ENCODE measurements around the gene MGMT.

The MGMT gene

DNA sequence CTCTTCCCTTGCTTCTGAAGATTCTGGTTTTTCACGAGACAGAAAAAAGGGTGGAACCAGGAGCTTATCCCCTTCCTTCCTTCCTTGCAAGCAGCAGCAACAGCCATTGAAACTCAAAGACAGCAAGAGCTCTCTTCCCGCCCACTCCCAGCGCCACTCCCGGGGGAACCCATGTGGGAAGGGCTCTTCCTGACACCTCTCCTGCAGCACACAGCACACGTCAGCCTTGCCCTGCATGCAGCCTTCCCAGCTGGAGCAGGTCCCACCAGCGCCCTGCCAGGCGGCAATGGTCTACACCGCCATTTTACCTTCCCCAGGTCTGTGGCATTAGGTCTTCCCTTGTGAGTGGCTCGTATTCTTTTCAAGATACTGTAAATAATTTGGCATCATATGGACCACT is 161.8 kb downstream of the MGMT start:
- H3K4me3 ChIP-seq (ENCODE audit: low read length), result no peak overlapping the region
- no peak for DNase-seq (ENCODE audit: low read depth, low spot score)

- H3K4me3 ChIP-seq (ENCODE audit: low read length), result no peak overlapping the region
- no peak for DNase-seq (ENCODE audit: low read depth, low spot score)
Measured at GRCh38 chr10:129629911-129630310, 162.9 kb downstream of the MGMT start.

DNA sequence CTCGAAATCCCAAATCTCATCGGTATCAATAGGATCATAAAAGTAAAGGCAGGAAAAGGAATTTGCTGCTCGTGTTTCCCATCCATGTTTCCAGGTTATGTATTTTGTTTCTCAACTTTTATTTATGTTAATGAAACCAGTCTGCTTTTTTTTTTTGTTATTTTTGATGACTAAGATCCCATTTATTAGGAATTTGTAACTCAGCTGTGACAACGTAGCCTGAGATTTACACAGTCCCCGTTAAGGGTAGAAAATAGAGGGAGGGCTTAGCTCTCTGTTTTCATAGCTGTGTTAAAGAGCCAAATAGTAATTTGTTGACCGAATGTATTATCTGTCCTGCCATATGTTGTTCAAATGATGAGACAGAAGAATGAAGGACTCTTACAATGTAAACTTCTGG is 164.0 kb downstream of the MGMT start:
- DNase-seq (ENCODE audit: low read depth, low spot score), result no peak
- H3K4me3 ChIP-seq (ENCODE audit: low read length), result no peak overlapping the region

DNA sequence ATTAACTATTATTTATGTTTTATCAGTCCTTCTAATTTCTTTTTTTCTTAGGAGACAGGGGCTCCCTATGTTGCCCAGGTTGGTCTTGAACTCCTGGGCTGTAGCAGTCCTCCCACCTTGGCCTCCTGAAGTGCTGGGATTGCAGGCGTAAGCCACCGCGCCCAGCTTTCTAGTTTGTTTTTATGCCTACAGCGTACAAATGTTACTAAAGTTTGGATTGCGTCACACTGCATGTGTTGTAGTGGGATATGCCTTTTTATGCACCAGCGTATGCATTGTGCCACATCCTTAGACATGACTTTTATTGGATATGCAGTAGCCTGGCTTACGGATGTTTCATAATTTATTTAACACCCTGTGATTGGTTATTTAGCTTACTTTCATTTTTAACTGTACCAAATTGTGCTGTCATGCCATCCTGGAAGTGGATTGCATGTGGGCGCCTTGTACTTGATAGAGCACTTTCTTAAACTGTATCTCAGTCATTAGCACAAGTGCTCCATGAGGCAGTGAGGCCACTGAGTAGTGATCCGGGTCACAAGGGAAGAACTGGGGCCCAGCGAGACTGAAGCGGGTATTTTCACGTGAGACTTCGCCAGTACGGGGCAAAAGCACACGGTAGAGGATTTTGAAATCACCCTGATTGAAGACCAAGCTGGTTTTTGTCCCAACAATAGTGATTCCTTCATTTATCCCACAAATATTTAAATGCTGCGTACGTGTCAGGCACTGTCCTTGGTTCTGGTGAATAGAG is 165.0 kb downstream of the MGMT start:
- no peak for DNase-seq (ENCODE audit: low read depth, low spot score)
- H3K4me3 ChIP-seq (ENCODE audit: low read length), result no peak overlapping the region

DNA sequence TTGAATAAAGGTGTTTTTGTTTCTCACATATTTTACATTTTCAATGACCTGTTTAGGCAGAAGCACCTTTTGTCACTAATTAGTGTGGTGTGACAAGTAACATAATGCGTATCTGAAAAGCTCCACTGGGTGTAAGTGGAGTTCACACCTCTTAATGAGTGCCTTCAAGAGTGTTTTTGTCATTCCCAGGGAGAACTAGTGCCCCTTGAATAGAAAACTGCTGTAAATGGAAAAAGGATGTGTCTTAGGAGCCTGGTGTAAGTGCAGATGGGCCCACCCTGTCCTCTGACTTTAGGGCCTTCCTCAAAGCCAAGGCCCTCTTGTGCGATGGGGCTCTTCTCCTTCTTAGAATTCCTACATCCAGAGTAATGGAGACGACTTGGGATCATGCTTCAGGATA is 170.0 kb downstream of the MGMT start:
- DNase-seq (ENCODE audit: low read depth, low spot score), result no peak
- no peak overlapping the region for H3K4me3 ChIP-seq (ENCODE audit: low read length)

DNA sequence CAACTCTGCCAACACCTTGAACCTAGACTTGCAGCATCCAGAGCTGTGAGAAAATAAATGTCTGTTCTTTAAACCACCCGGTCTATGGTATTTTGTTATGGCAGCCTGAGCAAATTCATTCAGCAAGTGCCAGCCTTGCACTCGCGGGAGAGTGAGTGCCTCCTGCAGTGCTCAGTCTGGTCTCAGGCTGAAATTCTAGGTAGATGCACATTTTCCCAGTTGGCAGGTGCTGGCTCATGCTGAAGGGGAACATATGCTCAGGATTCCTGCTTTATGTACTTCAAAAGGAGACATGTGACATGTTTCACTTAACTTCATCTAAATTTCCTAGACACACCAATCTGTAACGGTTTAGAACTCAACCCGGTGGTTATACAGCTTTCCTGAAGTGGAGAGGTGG is 170.8 kb downstream of the MGMT start:
- DNase-seq (ENCODE audit: low read depth, low spot score), result no peak
- no peak overlapping the region for H3K4me3 ChIP-seq (ENCODE audit: low read length)

- DNase-seq (ENCODE audit: low read depth, low spot score), result no peak
- H3K4me3 ChIP-seq (ENCODE audit: low read length), result no peak overlapping the region
Measured at GRCh38 chr10:129641351-129641750, 174.3 kb downstream of the MGMT start.

- H3K4me3 ChIP-seq (ENCODE audit: low read length), result no peak overlapping the region
- no peak for DNase-seq (ENCODE audit: low read depth, low spot score)
Measured at GRCh38 chr10:129641982-129642381, 174.9 kb downstream of the MGMT start.

DNA sequence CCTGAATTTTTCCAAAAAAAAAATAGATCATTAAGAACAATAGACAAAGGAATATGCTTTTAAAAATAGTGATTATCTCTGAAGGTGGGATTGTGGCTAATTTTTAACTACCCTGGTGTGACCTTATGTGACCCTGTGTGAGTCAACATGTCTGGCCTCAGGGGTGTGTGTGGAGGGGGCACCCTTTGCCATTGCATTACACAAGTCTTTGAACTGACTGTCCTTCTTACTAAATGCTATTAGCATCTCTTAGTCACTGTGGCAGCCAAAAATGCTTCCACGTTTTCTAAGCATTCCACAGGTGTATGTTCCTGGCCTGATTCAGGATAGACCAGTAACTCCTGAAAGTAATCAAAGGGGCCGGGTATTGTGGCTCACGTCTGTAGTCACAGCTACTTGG is 175.4 kb downstream of the MGMT start:
- H3K4me3 ChIP-seq (ENCODE audit: low read length), result no peak overlapping the region
- DNase-seq (ENCODE audit: low read depth, low spot score), result no peak

- H3K4me3 ChIP-seq (ENCODE audit: low read length), result no peak overlapping the region
- no peak for DNase-seq (ENCODE audit: low read depth, low spot score)
Measured at GRCh38 chr10:129643266-129643665, 176.2 kb downstream of the MGMT start.

DNA sequence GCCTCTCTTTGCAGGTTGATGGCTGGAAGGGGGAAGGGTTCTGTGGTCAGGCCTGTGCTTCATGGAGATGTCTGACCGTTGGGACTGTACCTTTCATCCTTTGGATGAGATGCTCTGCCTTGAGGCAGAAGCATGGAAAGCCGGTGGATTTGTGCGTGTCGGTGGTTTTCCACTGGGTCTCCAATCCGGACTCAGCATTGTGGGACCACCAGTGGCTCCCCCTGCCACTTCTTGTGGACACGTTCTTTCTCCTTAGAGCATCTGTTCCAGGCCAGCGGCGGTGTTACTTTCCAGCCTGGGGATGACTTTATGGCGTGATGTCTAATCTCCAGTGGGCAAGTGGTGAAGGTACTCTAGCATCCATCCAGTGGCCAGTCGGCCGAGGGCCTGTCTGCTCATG is 178.4 kb downstream of the MGMT start:
- no peak overlapping the region for H3K4me3 ChIP-seq (ENCODE audit: low read length)
- no peak for DNase-seq (ENCODE audit: low read depth, low spot score)

DNA sequence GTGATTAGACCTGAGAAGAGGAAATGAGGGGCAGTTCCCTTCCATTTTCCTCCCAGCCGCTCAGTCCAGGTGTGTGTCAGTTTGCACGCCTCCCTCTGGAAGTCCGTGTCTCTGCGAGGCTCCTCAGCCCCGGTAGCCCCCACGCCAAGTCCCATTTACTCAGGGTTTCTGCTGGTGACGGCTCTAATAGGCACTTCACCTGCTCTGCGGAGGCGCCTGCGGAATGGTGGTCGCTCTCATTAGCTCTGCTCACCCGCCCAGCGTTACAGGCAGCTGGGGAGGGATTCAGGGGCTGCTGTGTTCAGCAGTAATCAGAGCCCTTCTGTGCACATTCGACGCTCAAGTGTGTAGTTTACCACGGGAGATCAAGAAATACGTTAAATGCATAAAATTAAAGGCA is 179.9 kb downstream of the MGMT start:
- no peak for DNase-seq (ENCODE audit: low read depth, low spot score)
- no peak overlapping the region for H3K4me3 ChIP-seq (ENCODE audit: low read length)

- no peak for DNase-seq (ENCODE audit: low read depth, low spot score)
- no peak overlapping the region for H3K4me3 ChIP-seq (ENCODE audit: low read length)
Measured at GRCh38 chr10:129647590-129647989, 180.5 kb downstream of the MGMT start.

DNA sequence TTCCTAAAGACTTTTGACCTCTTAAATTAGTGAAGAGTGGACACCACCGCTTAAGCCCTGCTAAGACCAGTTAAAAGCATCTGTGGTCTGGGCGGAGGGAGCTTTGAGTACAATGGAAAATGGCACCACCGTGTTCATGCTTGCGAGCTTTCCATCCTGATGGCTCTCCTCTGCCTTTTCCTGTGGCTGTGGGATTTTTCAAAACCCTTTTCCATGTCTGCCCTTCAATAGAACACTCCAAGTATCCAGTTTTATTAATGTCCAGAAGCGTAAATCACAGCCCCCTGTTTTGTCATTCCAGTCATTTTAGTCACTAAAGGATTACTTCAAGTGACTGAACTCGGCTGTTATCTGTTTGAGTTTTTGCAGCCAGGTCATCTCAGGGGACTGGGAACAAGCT is 181.8 kb downstream of the MGMT start:
- H3K4me3 ChIP-seq (ENCODE audit: low read length), result no peak overlapping the region
- DNase-seq (ENCODE audit: low read depth, low spot score), result no peak

DNA sequence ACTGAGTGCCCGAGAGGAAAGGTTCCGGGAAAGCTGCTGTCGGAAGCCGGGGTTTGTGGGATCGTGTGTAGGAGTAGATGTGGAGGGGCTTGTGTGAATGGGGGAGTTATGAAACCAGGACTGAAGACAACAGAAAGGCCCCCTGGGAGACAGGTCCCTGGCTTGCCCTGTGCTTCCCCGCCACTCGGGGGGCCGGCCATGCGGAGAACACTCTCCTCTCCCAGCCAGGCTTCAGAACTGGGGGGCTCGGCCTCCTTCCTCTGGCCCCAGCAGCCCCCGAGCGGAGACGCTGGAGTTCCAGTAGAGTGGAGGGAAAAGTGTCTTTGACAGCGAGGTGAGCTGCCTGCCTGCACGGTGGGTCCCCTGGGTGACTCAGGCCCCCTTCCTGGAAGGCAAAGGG is 185.0 kb downstream of the MGMT start:
- no peak overlapping the region for H3K4me3 ChIP-seq (ENCODE audit: low read length)
- DNase-seq (ENCODE audit: low read depth, low spot score), result no peak

GRCh38 chr10:129652521-129653201 is 185.6 kb downstream of the MGMT start:
- no peak for DNase-seq (ENCODE audit: low read depth, low spot score)
- no peak overlapping the region for H3K4me3 ChIP-seq (ENCODE audit: low read length)

DNA sequence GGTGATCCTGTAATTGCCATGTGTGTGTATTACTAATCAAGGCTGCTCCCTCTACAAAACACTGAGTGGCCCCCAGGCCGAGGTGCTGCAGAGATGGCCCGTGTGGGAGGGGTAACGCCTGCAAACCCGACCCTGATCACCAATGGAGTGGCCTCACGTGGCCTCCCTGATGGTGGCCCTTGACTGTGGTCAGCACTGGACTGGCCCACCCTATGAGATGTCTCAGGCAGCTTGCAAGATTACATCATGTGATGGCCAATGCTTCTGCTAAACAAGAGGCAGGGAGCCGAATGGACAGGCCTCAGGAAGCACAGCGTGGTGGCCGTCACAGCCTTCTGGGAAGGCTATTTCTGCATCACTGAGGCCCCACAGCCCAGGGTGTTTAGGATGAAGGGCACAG is 186.4 kb downstream of the MGMT start:
- no peak overlapping the region for H3K4me3 ChIP-seq (ENCODE audit: low read length)
- DNase-seq (ENCODE audit: low read depth, low spot score), result no peak

DNA sequence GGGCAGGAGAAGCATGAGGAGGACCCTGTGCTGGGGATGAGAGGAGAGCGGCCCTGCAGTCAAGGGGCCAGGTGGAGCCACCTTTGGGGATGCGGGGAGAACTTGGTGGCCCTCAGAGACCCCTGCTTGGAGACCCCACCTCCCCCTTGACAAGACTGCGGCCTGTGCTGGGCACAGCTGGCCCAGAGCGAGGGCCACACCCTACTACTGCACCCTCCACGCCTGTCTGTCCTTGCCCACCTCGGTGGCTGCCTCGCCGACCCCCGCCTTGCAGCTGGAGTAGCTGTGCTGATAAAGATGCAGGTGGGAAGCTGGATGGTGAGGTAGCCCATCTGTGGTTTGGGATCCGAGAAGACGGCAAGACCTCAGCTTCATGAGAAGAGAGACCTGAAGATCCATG is 186.8 kb downstream of the MGMT start:
- no peak for DNase-seq (ENCODE audit: low read depth, low spot score)
- no peak overlapping the region for H3K4me3 ChIP-seq (ENCODE audit: low read length)

GRCh38 chr10:129654461-129654860 is 187.4 kb downstream of the MGMT start:
- no peak overlapping the region for H3K4me3 ChIP-seq (ENCODE audit: low read length)
- no peak for DNase-seq (ENCODE audit: low read depth, low spot score)

DNA sequence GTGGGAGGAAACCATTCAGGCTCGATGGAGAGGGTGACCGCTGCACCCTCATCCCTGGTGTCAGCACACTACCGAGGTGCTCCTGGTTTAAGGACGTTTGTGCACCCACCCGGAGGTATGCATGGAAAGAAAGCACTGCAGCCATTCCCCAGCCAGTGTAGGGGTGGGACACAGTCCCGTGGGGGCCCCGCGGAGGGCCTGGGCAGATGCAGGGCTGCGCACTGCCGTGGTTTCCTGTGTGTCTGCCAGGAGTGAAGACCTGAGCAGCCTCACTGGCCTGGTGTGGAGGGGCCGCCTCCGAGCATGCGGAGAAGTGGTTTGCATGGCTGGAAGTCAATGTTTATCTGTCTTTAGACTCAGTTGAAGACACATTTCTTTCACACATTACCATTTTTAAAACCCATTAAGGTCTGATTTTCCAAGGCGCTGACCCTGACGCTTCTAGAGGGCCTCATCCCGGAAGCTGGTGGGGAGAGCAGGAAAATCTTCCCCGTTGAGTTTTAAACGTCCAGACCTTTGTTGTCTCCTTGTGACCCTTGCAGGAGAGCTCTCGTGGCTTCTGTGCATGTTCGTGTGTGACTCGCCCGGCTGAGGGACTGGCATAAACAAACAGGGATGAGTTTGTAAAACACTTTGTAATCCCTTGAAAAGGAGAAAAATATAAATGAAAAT is 188.1 kb downstream of the MGMT start:
- H3K4me3 ChIP-seq (ENCODE audit: low read length), result no peak overlapping the region
- DNase-seq (ENCODE audit: low read depth, low spot score), result no peak

DNA sequence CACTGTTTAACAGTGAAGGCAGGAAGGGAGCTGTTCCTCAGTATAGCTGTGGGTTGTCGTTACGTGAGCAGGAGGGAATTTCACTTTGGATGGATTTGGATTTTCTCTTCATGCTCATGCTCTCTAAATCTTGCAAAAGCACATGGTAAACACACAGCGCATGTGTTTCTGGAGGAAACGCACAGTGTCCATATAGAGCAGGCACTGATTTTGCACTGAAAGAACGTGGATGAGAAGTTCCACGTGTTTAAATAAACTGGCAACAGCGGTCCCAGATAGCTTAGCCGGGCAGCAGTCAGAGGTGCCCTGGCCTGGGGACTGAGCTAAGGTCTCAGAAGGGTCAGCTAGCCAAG is 188.6 kb downstream of the MGMT start:
- no peak overlapping the region for H3K4me3 ChIP-seq (ENCODE audit: low read length)
- DNase-seq (ENCODE audit: low read depth, low spot score), result no peak

Measured in Jurkat, Clone E6-1 (cell line).